CD4-positive, alpha-beta memory T cell (primary cell): ENCODE data around the gene KIAA0753. TPM values are rescaled to one million over a fixed set of nuclear protein-coding genes. Genes with fewer than 3 reads are reported as not detected.
A peak's percentile ranks its signal among the peaks of the same experiment; 100 is the strongest.
"Not testable (repeated sequence)": the region's sequence is repeated elsewhere in the genome, so short reads cannot be mapped to it uniquely, and the experiment has no call there.

Experiments used
- CTCF ChIA-PET: fragments of 350-600 bp; sonication (Branson Sonifier 250); formaldehyde crosslinking; loops from one replicate; lab custom pipeline; 2021; ENCODE audit warnings: inconsistent platforms; ENCODE audit not compliant: partially characterized antibody; lab: Charles Lee
- POLR2A ChIA-PET: fragments of 350-600 bp; sonication (Branson Sonifier 250); formaldehyde crosslinking; loops from one replicate; lab custom pipeline; 2021; ENCODE audit not compliant: partially characterized antibody; lab: Charles Lee
- DNase-seq, 5 donors: peaks; one replicate each; pipeline versions ENCODE4 v3.0.0 to v3.0.0-alpha.2; 2020 to 2022; ENCODE audit warnings: mixed read lengths in 1 of 5
- H3K27ac ChIP-seq: one replicate; pipeline ENCODE4 v1.7.0; 2013; ENCODE audit warnings: low read depth, low read length
- H3K27me3 ChIP-seq: 2 replicates; pipeline ENCODE4 v1.7.0; 2013; ENCODE audit warnings: mild to moderate bottlenecking, low read length, moderate library complexity; ENCODE audit not compliant: insufficient read depth
- H3K36me3 ChIP-seq: 2 replicates; pipeline ENCODE4 v1.7.0; 2013; ENCODE audit warnings: mild to moderate bottlenecking, low read length, moderate library complexity; ENCODE audit not compliant: insufficient read depth
- H3K4me1 ChIP-seq: 2 replicates; pipeline ENCODE4 v1.7.0; 2013; ENCODE audit warnings: mild to moderate bottlenecking, low read length, moderate library complexity; ENCODE audit not compliant: insufficient read depth
- H3K4me3 ChIP-seq, 2 donors: one replicate each; pipeline ENCODE4 v1.7.0; 2013; ENCODE audit warnings: low read length in 2 of 2, mild to moderate bottlenecking in 1 of 2
- H3K9me3 ChIP-seq, 2 donors: one replicate each; pipeline ENCODE4 v1.7.0; 2013; ENCODE audit warnings: low read length in 2 of 2, control low read depth in 1 of 2; ENCODE audit not compliant: control insufficient read depth in 1 of 2
- H3K27ac Mint-ChIP-seq, 7 donors: one replicate each; pipeline ENCODE4 v1.8.0; 2020 to 2021; ENCODE audit warnings: mixed read lengths in 7 of 7, mild to moderate bottlenecking in 6 of 7, inconsistent platforms in 3 of 7, moderate library complexity in 3 of 7
- H3K27me3 Mint-ChIP-seq, 2 donors: one replicate each; pipeline ENCODE4 v1.8.0; 2020 to 2021; ENCODE audit warnings: mixed read lengths in 2 of 2
- H3K36me3 Mint-ChIP-seq, 2 donors: one replicate each; pipeline ENCODE4 v1.8.0; 2020 to 2021; ENCODE audit warnings: mixed read lengths in 2 of 2, inconsistent platforms in 1 of 2, mild to moderate bottlenecking in 1 of 2
- H3K4me1 Mint-ChIP-seq, 4 donors: one replicate each; pipeline ENCODE4 v1.8.0; 2020 to 2021; ENCODE audit warnings: mixed read lengths in 4 of 4, mild to moderate bottlenecking in 1 of 4
- H3K4me3 Mint-ChIP-seq, 8 donors: one replicate each; pipeline ENCODE4 v1.8.0; 2020 to 2021; ENCODE audit warnings: mixed read lengths in 8 of 8, mild to moderate bottlenecking in 7 of 8, moderate library complexity in 6 of 8, inconsistent platforms in 3 of 8
- H3K9me3 Mint-ChIP-seq, 8 donors: one replicate each; pipeline ENCODE4 v1.8.0; 2020 to 2021; ENCODE audit warnings: mixed read lengths in 8 of 8, mild to moderate bottlenecking in 5 of 8, inconsistent platforms in 3 of 8, moderate library complexity in 1 of 8
- intact Hi-C: fragments of 100-400 bp; cut with micrococcal nuclease; formaldehyde crosslinking; loops from one replicate; pipeline ENCODE4 v1.15.1; 2023
- polyA plus RNA-seq, 2 donors: library from polyadenylated mRNA; unstranded; fragments of 300-500 nt; fragmentation: Illumina TruSeq; gene quantifications; one replicate each; pipeline ENCODE4 v1.2.3, GENCODE V29; 2021
- total RNA-seq, 2 experiments: library from RNA; stranded (reverse); gene quantifications; one replicate each; pipeline ENCODE4 v1.2.3, GENCODE V29; 2021

The KIAA0753 gene
- total and polyA plus RNA-seq, 4 experiments from 2014 or later: 1.8 to 18.6 (median 9.5) TPM

DNA sequence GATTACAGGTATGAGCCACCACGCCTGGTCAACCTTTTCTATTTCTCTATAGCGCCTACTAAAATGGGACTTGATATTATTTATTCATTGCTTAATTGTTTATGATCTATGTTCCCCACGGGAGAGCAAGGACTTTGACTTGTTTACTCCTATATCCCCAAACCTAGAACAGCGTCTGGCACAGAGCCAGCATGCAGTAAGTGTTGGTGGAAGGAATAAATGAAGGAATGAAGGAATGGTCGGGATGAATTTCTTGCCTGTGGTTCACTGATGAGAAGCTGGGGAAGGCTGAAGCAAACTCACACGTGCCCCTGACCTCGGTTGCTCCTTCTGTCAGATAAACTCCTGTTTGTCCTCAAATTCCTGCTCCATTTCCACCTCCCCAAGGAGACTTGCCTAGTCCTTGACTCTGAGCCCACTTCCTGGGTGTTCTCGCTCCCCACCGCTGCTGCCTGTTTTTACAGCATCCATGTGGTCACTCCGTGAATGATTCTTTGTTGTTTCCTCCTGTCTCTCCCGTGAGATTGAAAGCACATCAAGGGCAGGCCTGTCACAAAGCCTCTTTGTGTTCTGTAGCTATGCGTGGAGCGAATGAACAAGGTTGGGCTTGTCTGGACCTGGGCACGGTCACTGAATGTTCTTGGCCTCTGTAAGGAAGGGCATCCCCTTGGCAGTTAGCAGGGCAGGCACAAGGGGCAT is 28.4 kb upstream of the KIAA0753 start:
- CTCF ChIA-PET: interaction anchor here (1.3 kb wide), 1 partner anchor 245 kb away, joined by 4 read pairs; no protein-coding TSS in a partner anchor
- H3K4me1 ChIP-seq: peaks cover 4% of the 10 kb centered on the region
- no peaks in the 10 kb centered on the region for H3K36me3 ChIP-seq
- no peaks in the 10 kb centered on the region for H3K27me3 ChIP-seq
- POLR2A ChIA-PET: no interaction called here
- no peak for DNase-seq
- Mint-ChIP-seq H3K27me3 (no peaks in the 10 kb centered on the region), H3K36me3 (peaks cover 7 to 8% of the 10 kb centered on the region in 2 donors), H3K9me3 (peaks cover 0 to 2% (median 0%) of the 10 kb centered on the region in 8 donors), H3K4me3 (no peak overlapping the region), H3K27ac (peak overlapping the region in 1 of 7 donors; percentile 29), H3K4me1 (peaks cover 0 to 4% (median 3%) of the 10 kb centered on the region in 4 donors)
- H3K9me3 ChIP-seq: no peaks in the 10 kb centered on the region
- no peak overlapping the region for H3K27ac ChIP-seq
- no peak overlapping the region for H3K4me3 ChIP-seq
- intact Hi-C loops: loop anchor here (5.0 kb wide), 1 partner anchor 173 kb away; no protein-coding TSS in a partner anchor

GRCh38 chr17:6668219-6668618 is 27.7 kb upstream of the KIAA0753 start:
- H3K27ac ChIP-seq: no peak overlapping the region
- Mint-ChIP-seq H3K9me3 (peaks cover 0 to 2% (median 0%) of the 10 kb centered on the region in 8 donors), H3K4me1 (peaks cover 0 to 4% (median 3%) of the 10 kb centered on the region in 4 donors), H3K36me3 (peaks cover 7 to 8% of the 10 kb centered on the region in 2 donors), H3K27ac (peak overlapping the region in 1 of 7 donors; percentile 75), H3K4me3 (peak overlapping the region in 1 of 8 donors; percentile 34), H3K27me3 (no peaks in the 10 kb centered on the region)
- H3K4me3 ChIP-seq: no peak overlapping the region
- H3K9me3 ChIP-seq: no peaks in the 10 kb centered on the region
- intact Hi-C loops: loop anchor here (5.0 kb wide), 1 partner anchor 174 kb away; no protein-coding TSS in a partner anchor
- ChIA-PET POLR2A (no interaction called here), CTCF (interaction anchor here (1.9 kb wide), 1 partner anchor 243 kb away, joined by 5 read pairs; no protein-coding TSS in a partner anchor)
- H3K4me1 ChIP-seq: peaks cover 4% of the 10 kb centered on the region
- no peak for DNase-seq
- H3K36me3 ChIP-seq: no peaks in the 10 kb centered on the region
- no peaks in the 10 kb centered on the region for H3K27me3 ChIP-seq

DNA sequence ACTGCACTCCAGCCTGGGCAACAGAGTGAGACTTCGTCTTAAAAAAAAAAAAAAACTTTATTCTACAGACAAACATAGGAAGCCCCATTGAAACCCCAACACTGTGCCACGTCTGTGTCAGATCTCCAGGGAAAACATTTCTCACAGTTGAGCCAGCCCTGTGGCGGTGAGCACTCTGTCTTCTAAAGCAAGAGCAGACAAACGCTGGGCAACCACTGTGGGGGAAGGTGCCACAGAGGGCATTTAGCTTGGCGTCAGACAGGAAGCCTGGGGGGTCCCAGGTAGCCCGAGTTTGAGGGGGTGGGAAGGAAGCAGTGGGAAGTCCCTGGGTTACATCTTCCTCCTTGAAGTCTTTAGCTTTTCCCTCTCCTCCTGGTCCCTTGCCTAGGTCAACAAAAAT is 27.0 kb upstream of the KIAA0753 start:
- Histone ChIP-seq H3K9me3 (no peaks in the 10 kb centered on the region), H3K4me3 (no peak overlapping the region), H3K27me3 (no peaks in the 10 kb centered on the region), H3K27ac (no peak overlapping the region), H3K36me3 (no peaks in the 10 kb centered on the region), H3K4me1 (peaks cover 4% of the 10 kb centered on the region)
- Mint-ChIP-seq H3K4me3 (no peak overlapping the region), H3K36me3 (peaks cover 7 to 8% of the 10 kb centered on the region in 2 donors), H3K9me3 (peaks cover 0 to 2% (median 0%) of the 10 kb centered on the region in 8 donors), H3K27me3 (no peaks in the 10 kb centered on the region), H3K4me1 (peaks cover 0 to 4% (median 3%) of the 10 kb centered on the region in 4 donors), H3K27ac (peak overlapping the region in 1 of 7 donors; percentile 5)
- DNase-seq: no peak
- ChIA-PET POLR2A (no interaction called here), CTCF (interaction anchor here (1.1 to 1.9 kb wide), 3 partner anchors 15 to 243 kb away, joined by 3 to 5 read pairs (median 3); no protein-coding TSS in a partner anchor)
- intact Hi-C loops: loop anchor here (5.0 kb wide), 1 partner anchor 175 kb away; no protein-coding TSS in a partner anchor

DNA sequence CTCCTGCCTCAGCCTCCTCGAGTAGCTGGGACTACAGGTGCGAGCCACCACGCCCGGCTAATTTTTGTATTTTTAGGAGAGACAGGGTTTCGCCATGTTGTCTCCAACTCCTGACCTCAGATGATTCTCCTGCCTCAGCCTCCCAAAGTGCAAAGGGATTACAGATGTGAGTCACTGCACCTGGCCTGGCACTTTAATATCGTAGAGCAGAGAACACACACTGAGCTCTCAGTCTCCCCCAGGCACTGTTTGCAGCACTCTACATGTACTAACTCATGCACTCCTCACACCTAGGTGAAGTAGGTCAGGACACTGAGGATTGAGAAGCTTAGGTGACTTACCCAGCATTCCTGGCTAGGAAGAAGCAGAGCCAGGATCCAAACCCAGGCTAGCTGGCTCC is 26.0 kb upstream of the KIAA0753 start:
- no peak for DNase-seq
- Histone ChIP-seq H3K9me3 (no peaks in the 10 kb centered on the region), H3K27me3 (no peaks in the 10 kb centered on the region), H3K4me1 (peaks cover 4% of the 10 kb centered on the region), H3K4me3 (no peak overlapping the region), H3K27ac (no peak overlapping the region), H3K36me3 (no peaks in the 10 kb centered on the region)
- CTCF ChIA-PET: interaction anchor here (0.6 to 1.9 kb wide), 8 partner anchors 16 to 244 kb away, joined by 3 to 6 read pairs (median 4); partner anchors contain the start of gene XAF1
- POLR2A ChIA-PET: no interaction called here
- intact Hi-C loops: loop anchor here (1.0 to 5.0 kb wide), 2 partner anchors 176 to 338 kb away; no protein-coding TSS in a partner anchor
- Mint-ChIP-seq H3K36me3 (peaks cover 7 to 10% of the 10 kb centered on the region in 2 donors), H3K27me3 (no peaks in the 10 kb centered on the region), H3K4me1 (peaks cover 0 to 6% (median 3%) of the 10 kb centered on the region in 4 donors), H3K27ac (no peak overlapping the region), H3K9me3 (peaks cover 0 to 2% (median 0%) of the 10 kb centered on the region in 8 donors), H3K4me3 (no peak overlapping the region)

DNA sequence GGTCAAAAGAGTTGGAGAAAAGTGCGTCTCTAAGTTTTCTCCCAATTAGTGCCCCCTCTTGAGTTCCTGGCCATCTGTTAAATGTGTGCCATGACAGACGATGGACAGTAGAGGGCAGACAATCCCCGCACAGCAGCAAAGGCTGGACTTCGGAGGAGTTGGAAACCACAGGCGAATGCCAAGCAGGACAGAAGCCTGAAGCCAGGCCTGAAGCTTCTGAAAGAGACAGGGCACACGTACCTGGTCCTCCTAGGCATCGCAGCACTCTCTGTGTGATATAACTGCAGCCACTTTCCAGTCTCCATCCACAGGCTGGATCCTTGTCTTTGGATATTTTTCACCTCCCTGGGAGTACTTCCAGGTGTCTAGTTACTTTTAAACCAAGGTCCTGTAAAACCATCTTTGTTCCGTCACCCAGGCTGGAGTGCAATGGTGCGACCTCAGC is 25.6 kb upstream of the KIAA0753 start:
- POLR2A ChIA-PET: no interaction called here
- H3K4me1 Mint-ChIP-seq: peaks cover 2 to 9% (median 4%) of the 10 kb centered on the region in 4 donors

GRCh38 chr17:6663200-6663599 is 22.7 kb upstream of the KIAA0753 start:
- H3K9me3 Mint-ChIP-seq, H3K4me3 ChIP-seq, H3K27ac Mint-ChIP-seq, DNase-seq, H3K27me3 Mint-ChIP-seq, intact Hi-C loops, H3K9me3 ChIP-seq, H3K27me3 ChIP-seq, H3K36me3 ChIP-seq, H3K4me1 ChIP-seq, H3K4me3 Mint-ChIP-seq, POLR2A ChIA-PET, CTCF ChIA-PET, H3K27ac ChIP-seq: not testable (repeated sequence)
- peaks cover 5 to 15% of the 10 kb centered on the region in 2 donors for H3K36me3 Mint-ChIP-seq
- H3K4me1 Mint-ChIP-seq: peaks cover 11 to 27% (median 18%) of the 10 kb centered on the region in 4 donors

More for the DNA sequence above, 25.6 kb upstream of the KIAA0753 start:
- Mint-ChIP-seq H3K36me3 (peaks cover 11% of the 10 kb centered on the region in 2 donors), H3K27me3 (no peaks in the 10 kb centered on the region), H3K9me3 (peaks cover 0 to 2% (median 0%) of the 10 kb centered on the region in 8 donors), H3K27ac (no peak overlapping the region), H3K4me3 (no peak overlapping the region)
- peak in 3 of 5 donors; percentile 19 to 32 (median 25) for DNase-seq
- CTCF ChIA-PET: interaction anchor here (0.6 to 1.9 kb wide), 7 partner anchors 24 to 245 kb away, joined by 3 to 6 read pairs (median 5); partner anchors contain the start of gene XAF1
- Histone ChIP-seq H3K4me3 (no peak overlapping the region), H3K4me1 (peaks cover 4% of the 10 kb centered on the region), H3K36me3 (no peaks in the 10 kb centered on the region), H3K9me3 (no peaks in the 10 kb centered on the region), H3K27ac (no peak overlapping the region), H3K27me3 (no peaks in the 10 kb centered on the region)
- intact Hi-C loops: loop anchor here (1.0 to 5.0 kb wide), 2 partner anchors 176 to 338 kb away; no protein-coding TSS in a partner anchor

DNA sequence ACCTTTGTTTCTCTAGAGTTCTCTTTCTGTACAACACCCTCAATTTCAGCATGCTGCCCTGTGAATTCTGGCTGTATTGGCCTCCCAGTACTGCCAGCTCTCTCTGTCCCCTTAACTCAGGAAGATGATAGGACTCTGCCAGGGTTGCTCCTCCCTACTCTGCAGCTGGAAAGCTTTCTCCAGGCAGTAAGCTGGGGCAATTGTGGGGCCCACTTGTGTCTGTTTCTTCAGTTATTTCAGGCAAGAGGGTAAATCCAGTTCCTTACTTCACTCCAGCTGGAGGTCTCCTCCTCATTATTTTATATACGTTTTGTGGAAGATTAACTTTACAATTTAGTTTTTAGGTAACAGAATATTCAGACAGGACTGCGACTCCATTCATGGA is 20.9 kb upstream of the KIAA0753 start:
- H3K27me3 Mint-ChIP-seq: no peaks in the 10 kb centered on the region
- intact Hi-C loops: no loop called here
- no peaks in the 10 kb centered on the region for H3K36me3 ChIP-seq
- no peak overlapping the region for H3K27ac ChIP-seq
- no peaks in the 10 kb centered on the region for H3K9me3 ChIP-seq
- peaks cover 5 to 17% of the 10 kb centered on the region in 2 donors for H3K36me3 Mint-ChIP-seq
- H3K27ac Mint-ChIP-seq: peak overlapping the region in 2 of 7 donors; percentile 65 to 73
- no peak overlapping the region for H3K4me3 ChIP-seq
- CTCF ChIA-PET: interaction anchor here (0.8 kb wide), 1 partner anchor 360 kb away, joined by 3 read pairs; no protein-coding TSS in a partner anchor
- H3K4me1 ChIP-seq: peaks cover 15% of the 10 kb centered on the region
- peaks cover 14 to 40% (median 28%) of the 10 kb centered on the region in 4 donors for H3K4me1 Mint-ChIP-seq
- DNase-seq: no peak
- POLR2A ChIA-PET: interaction anchor here (1.7 kb wide), 1 partner anchor 20 kb away, joined by 6 read pairs; the partner anchor contains the start of genes KIAA0753 and TXNDC17
- H3K9me3 Mint-ChIP-seq: no peaks in the 10 kb centered on the region
- H3K27me3 ChIP-seq: no peaks in the 10 kb centered on the region
- H3K4me3 Mint-ChIP-seq: peak overlapping the region in 1 of 8 donors; percentile 15
